B cell (primary cell): ENCODE results near the gene GDI2. TPM values are rescaled to one million over a fixed set of nuclear protein-coding genes. Genes with fewer than 3 reads are reported as not detected.

Experiments used
- ATAC-seq: fragments of 200-7000 bp; cut with Tn5 transposase; one replicate; pipeline ENCODE4 v1.10.0; 2021; ENCODE audit warnings: low read depth, mild to moderate bottlenecking, moderate number of reproducible peaks, moderate library complexity
- CTCF ChIA-PET: fragments of 350-600 bp; sonication (Branson Sonifier 250); formaldehyde crosslinking; loops from one replicate; lab custom pipeline; 2021; ENCODE audit warnings: antibody characterized with exemption, inconsistent platforms; lab: Charles Lee
- POLR2A ChIA-PET: fragments of 350-600 bp; sonication (Branson Sonifier 250); formaldehyde crosslinking; loops from one replicate; lab custom pipeline; 2021; ENCODE audit warnings: antibody characterized with exemption; lab: Charles Lee
- DNase-seq: peaks from one replicate; pipeline ENCODE4 v3.0.0; 2013
- H2AFZ ChIP-seq: 2 replicates; pipeline ENCODE4 v1.6.1; 2012; ENCODE audit warnings: mild to moderate bottlenecking, low read depth, low read length; ENCODE audit not compliant: insufficient read depth, poor library complexity, severe bottlenecking
- H3K27ac ChIP-seq, 2 donors: 1 replicate in 1 of 2; 2 replicates in 1 of 2; pipeline ENCODE4 v1.5.1; 2012 to 2013; ENCODE audit warnings: low read length in 2 of 2, mild to moderate bottlenecking in 2 of 2, moderate library complexity in 1 of 2
- H3K27me3 ChIP-seq, 4 experiments: fragments of 200-600 bp in 1 of 4; sonication (generic) in 1 of 4; replicated peaks in 1 of 4; 1 replicate in 2 of 4; 2 replicates in 2 of 4; pipeline versions ENCODE4 v1.6.1 to v1.7.0; 2013 to 2016; ENCODE audit warnings: low read length in 3 of 4, mild to moderate bottlenecking in 2 of 4, mixed read lengths in 1 of 4, moderate library complexity in 1 of 4; ENCODE audit not compliant: insufficient read depth in 4 of 4, control insufficient read depth in 3 of 4; ENCODE audit errors: control extremely low read depth in 1 of 4
- H3K36me3 ChIP-seq, 2 experiments: replicated peaks in 1 of 2; 1 replicate in 1 of 2; 2 replicates in 1 of 2; pipeline versions ENCODE4 v1.6.1 to v1.7.1; 2013; ENCODE audit warnings: low read length in 1 of 2; ENCODE audit not compliant: insufficient read depth in 2 of 2, control insufficient read depth in 1 of 2; ENCODE audit errors: control extremely low read depth in 1 of 2, extremely low read depth in 1 of 2
- H3K4me1 ChIP-seq, 2 donors: fragments of 200-600 bp in 1 of 2; sonication (generic) in 1 of 2; 1 replicate in 1 of 2; 2 replicates in 1 of 2; pipeline versions ENCODE4 v1.5.1 to v1.6.1; 2013 to 2017; ENCODE audit warnings: low read length in 2 of 2; ENCODE audit not compliant: control insufficient read depth in 2 of 2, insufficient read depth in 2 of 2
- H3K4me2 ChIP-seq: replicated peaks from 2 replicates; pipeline ENCODE3; 2012; ENCODE audit warnings: mild to moderate bottlenecking, low read depth, low read length; ENCODE audit not compliant: poor library complexity, severe bottlenecking
- H3K4me3 ChIP-seq, 5 experiments: fragments of 200-600 bp in 1 of 5; sonication (generic) in 1 of 5; 1 replicate in 3 of 5; 2 replicates in 2 of 5; pipeline versions ENCODE4 v1.5.1 to v1.7.0; 2011 to 2016; ENCODE audit warnings: low read length in 4 of 5, mild to moderate bottlenecking in 4 of 5, low read depth in 2 of 5, control low read depth in 1 of 5, moderate library complexity in 1 of 5; ENCODE audit not compliant: insufficient read depth in 1 of 5; ENCODE audit errors: control extremely low read depth in 1 of 5, extremely low read depth in 1 of 5
- H3K79me2 ChIP-seq: fragments of 200-600 bp; sonication (generic); one replicate; pipeline ENCODE4 v1.6.0; 2016; ENCODE audit warnings: low read length; ENCODE audit not compliant: control insufficient read depth, insufficient read depth
- H3K9ac ChIP-seq: fragments of 200-600 bp; sonication (generic); 2 replicates; pipeline ENCODE4 v1.6.1; 2017; ENCODE audit warnings: mild to moderate bottlenecking, low read length, moderate library complexity
- H3K9me3 ChIP-seq, 3 donors: one replicate each; pipeline versions ENCODE4 v1.6.1 to v1.7.1; 2013; ENCODE audit warnings: low read length in 2 of 3; ENCODE audit not compliant: control insufficient read depth in 2 of 3, insufficient read depth in 1 of 3; ENCODE audit errors: control extremely low read depth in 1 of 3
- H4K20me1 ChIP-seq: 2 replicates; pipeline ENCODE4 v1.6.0; 2012; ENCODE audit warnings: mild to moderate bottlenecking, low read length; ENCODE audit not compliant: insufficient read depth, control insufficient read depth, poor library complexity, severe bottlenecking
- H3K27ac Mint-ChIP-seq: one replicate; pipeline ENCODE4 v1.8.0; 2021; ENCODE audit warnings: mixed read lengths
- H3K27me3 Mint-ChIP-seq: one replicate; pipeline ENCODE4 v1.8.0; 2021; ENCODE audit warnings: mixed read lengths
- H3K4me1 Mint-ChIP-seq: one replicate; pipeline ENCODE4 v1.8.0; 2021; ENCODE audit warnings: mixed read lengths
- H3K4me3 Mint-ChIP-seq: one replicate; pipeline ENCODE4 v1.8.0; 2021; ENCODE audit warnings: mixed read lengths
- H3K9me3 Mint-ChIP-seq: one replicate; pipeline ENCODE4 v1.8.0; 2022; ENCODE audit warnings: mixed read lengths; ENCODE audit not compliant: insufficient read depth
- CTCF ChIP-seq: fragments of 200-600 bp; IDR thresholded peaks from one replicate; pipeline ENCODE4 v1.8.0; 2022; ENCODE audit warnings: antibody characterized with exemption, mild to moderate bottlenecking
- EZH2 ChIP-seq: IDR thresholded peaks from 2 replicates; pipeline ENCODE4 v1.6.1; 2012; ENCODE audit warnings: borderline replicate concordance, low read depth, mild to moderate bottlenecking, moderate library complexity, low read length; ENCODE audit not compliant: insufficient read depth, poor library complexity, severe bottlenecking
- WGBS: methylation state at CpG from one replicate; pipeline ENCODE4 v1.1.5; 2013; ENCODE audit warnings: missing lambda C conversion rate; ENCODE audit not compliant: insufficient coverage; 5-methylcytosine and 5-hydroxymethylcytosine counted together
- intact Hi-C: fragments of 100-400 bp; cut with micrococcal nuclease; formaldehyde crosslinking; loops from one replicate; pipeline ENCODE4 v1.10.0; 2022
- polyA minus RNA-seq: library from RNA; depleted of rRNA, polyadenylated mRNA; stranded (reverse); fragments of >200 nt; gene quantifications from 2 replicates; pipeline ENCODE4 v1.2.3, GENCODE V29; 2012
- polyA plus RNA-seq: library from polyadenylated mRNA; depleted of rRNA; stranded (reverse); fragments of >200 nt; gene quantifications from 2 replicates; pipeline ENCODE4 v1.2.3, GENCODE V29; 2012
- total RNA-seq, 2 donors: library from RNA; stranded (reverse); fragments of 120-200 nt in 1 of 2; gene quantifications; 1 replicate in 1 of 2; 2 replicates in 1 of 2; pipeline versions ENCODE4 v1.2.3 to v1.2.4, GENCODE V29; 2013 to 2022

GDI2 gene
- total RNA-seq (187 and 189 TPM in 2 replicates), polyA plus RNA-seq (91.1 and 110 TPM in 2 replicates), polyA minus RNA-seq (161 and 210 TPM in 2 replicates)
- total RNA-seq (2013): 348 TPM

GRCh38 chr10:5813341-5814109 lies at the start of gene GDI2:
Gene GDI2 (minus strand): TSS chr10:5813434. CDS start chr10:5813258, 176 bp downstream.
- no peaks in the 10 kb centered on the region for H3K27me3 Mint-ChIP-seq
- WGBS: under 1% methylated on average over 76 of the region's 77 CpGs
- intact Hi-C loops: loop anchor here (1.0 to 10.0 kb wide), 9 partner anchors 27 to 366 kb away; partner anchors contain the start of genes ANKRD16, IL15RA and TASOR2

More at GRCh38 chr10:5813341-5814109, at the start of gene GDI2:
- peak within 1 kb of the TSS; percentile 91 for H3K4me3 Mint-ChIP-seq
- DNase-seq: peak; percentile 98
- peak; percentile 87 for ATAC-seq
- H3K27ac Mint-ChIP-seq: peak within 1 kb of the TSS; percentile 96
- Histone ChIP-seq H3K27me3 (no peaks in the 10 kb centered on the region), H2AFZ (peak within 1 kb of the TSS; percentile 88), H3K36me3 (peaks cover 2% of the 10 kb centered on the region in 2 experiments), H4K20me1 (peaks cover 22% of the 10 kb centered on the region), H3K4me1 (peaks cover 66 to 74% of the 10 kb centered on the region in 2 donors), H3K4me2 (peak within 1 kb of the TSS; percentile 82), H3K4me3 (peak within 1 kb of the TSS; percentile 77 to 98 (median 93)), H3K79me2 (peaks cover 70% of the 10 kb centered on the region), H3K27ac (peak within 1 kb of the TSS; percentile 89 to 94), H3K9ac (peak within 1 kb of the TSS; percentile 95), H3K9me3 (no peaks in the 10 kb centered on the region)
- H3K9me3 Mint-ChIP-seq: no peaks in the 10 kb centered on the region
- TF ChIP-seq CTCF (no peak), EZH2 (no peak)
- peaks cover 74% of the 10 kb centered on the region for H3K4me1 Mint-ChIP-seq
- POLR2A ChIA-PET: interaction anchor here (0.6 to 5.6 kb wide), 17 partner anchors 9 to 238 kb away, joined by 3 to 39 read pairs (median 5); partner anchors contain the start of genes ANKRD16, FBH1 and TASOR2
- CTCF ChIA-PET: interaction anchor here (0.9 to 4.2 kb wide), 7 partner anchors 8 to 116 kb away, joined by 3 to 25 read pairs (median 5); no protein-coding TSS in a partner anchor
